NCI-H1048 (cell line): ENCODE measurements around the gene EYS.

Experiments used
- DNase-seq: peaks from one replicate; lab custom pipeline; 2025; lab: John Stamatoyannopoulos, UW

The EYS gene

DNA sequence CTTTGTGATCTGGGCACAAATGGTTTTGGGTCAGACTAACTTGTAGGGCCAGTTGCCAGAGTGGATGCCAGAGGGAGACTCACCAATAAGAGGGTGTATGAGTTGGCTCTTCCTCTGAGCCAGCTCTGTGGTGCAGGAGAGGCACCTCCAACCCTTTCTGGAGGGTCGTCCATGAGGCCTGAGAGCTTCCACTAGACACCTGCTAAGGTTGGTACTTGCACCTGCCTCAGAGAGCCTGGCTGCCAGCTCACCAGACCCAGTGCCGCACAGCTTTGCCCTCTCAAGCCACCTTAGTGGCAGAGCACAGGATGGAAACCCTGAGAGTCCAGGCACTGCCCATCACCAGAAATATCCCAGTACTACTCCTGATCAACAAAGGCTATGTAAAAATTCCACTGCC is 504.3 kb downstream of the EYS start:
- no peak for DNase-seq

- no peak for DNase-seq
These were observed 507.3 kb downstream of the EYS start for GRCh38 chr6:65199683-65200082.

- no peak for DNase-seq
These were observed 507.9 kb downstream of the EYS start for GRCh38 chr6:65199121-65199520.

- DNase-seq: peak; percentile 39
These were observed 515.6 kb downstream of the EYS start for GRCh38 chr6:65191471-65191870.

DNA sequence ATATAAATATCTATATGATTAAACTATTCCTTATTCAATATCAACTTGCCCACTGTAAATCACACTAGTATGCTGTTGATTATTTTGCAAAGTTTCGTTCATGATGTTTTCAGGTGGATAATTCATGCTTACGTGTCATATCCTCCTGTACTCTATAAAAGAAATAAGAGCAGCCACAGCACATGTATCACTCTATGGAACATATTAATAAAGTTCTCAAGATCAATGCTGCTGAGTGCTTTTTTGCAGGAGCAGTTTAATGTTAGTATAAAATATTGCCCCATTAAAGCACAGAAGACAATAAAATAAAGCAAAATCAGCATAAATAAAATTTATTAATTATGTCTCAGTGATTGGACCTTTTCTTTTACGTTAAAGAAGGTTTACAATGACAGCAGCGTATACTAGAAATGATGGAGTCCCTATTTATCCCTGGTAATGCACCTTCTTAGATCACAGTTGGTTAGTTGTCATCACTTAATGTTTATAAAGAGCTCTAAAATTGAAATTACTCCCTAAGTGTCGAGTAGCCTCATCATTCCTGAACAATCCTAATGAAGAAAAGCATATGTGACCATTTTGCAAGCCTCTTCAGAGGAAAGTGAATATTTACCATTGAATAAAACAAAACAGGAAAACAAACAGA is 517.7 kb downstream of the EYS start:
- DNase-seq: no peak

- no peak for DNase-seq
These were observed 520.2 kb downstream of the EYS start for GRCh38 chr6:65186826-65187225.

DNA sequence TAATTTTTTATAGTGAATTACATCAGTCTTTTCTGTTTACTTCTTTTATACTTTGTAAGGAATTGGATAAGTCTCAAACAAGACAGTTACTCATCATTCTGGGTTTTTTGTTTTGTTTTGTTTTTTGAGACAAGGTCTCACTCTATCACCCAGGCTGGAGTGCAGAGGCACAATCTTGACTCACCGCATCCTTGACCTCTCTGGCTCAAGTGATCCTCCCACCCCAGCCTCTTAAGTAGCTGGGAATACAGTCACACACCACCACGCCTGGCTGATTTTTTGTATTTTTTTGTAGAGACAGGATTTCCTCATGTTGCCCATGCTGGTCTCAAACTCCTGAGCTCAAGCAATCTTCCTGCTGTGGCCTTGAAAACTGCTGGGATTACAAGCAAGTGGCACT is 524.3 kb downstream of the EYS start:
- DNase-seq: no peak

DNA sequence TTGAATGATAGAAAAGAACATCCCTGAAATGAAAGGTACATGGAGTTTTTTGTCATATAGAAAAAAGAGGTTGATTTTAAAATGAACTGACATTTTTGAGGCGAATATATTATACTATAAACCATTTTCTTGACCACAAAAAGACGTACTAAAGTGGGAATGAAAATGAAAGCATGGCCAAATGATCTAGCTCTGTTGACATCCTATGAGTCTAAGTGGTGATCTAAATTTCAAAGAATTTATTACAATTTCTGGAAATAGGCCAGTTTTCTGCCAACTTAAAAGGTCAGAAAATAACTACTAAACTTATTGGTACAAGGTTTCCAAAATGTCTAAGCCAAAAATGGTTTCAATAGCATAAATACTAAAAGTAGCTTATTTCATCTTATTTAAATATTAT is 536.8 kb downstream of the EYS start:
- no peak for DNase-seq

- no peak for DNase-seq
These were observed 545.4 kb downstream of the EYS start for GRCh38 chr6:65161661-65162060.

- DNase-seq: no peak
These were observed 550.0 kb downstream of the EYS start for GRCh38 chr6:65157025-65157424.

- no peak for DNase-seq
These were observed 551.9 kb downstream of the EYS start for GRCh38 chr6:65155083-65155482.

GRCh38 chr6:65149841-65150240 is 557.2 kb downstream of the EYS start:
- DNase-seq: no peak

DNA sequence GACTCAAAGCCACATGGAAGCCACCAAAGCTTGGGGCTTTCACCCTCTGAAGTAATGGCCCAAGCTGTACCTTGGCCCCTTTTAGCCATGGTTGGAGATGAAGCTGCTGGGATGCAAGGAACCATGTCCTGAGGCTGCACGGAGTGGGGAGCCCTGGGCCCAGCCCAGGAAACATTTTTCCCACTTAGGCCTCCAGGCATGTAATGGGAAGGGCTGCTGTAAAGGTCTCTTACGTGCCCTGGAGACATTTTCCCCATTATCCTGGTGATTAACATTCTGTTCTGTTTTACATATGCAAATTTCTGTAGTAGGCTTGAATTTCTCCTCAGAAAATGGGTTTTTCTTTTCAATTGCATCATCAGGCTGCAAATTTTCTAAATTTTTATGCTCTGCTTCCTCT is 558.2 kb downstream of the EYS start:
- no peak for DNase-seq

GRCh38 chr6:65135567-65135966 is 571.5 kb downstream of the EYS start:
- no peak for DNase-seq

- DNase-seq: no peak
These were observed 580.4 kb downstream of the EYS start for GRCh38 chr6:65126667-65127066.

- DNase-seq: no peak
These were observed 583.5 kb downstream of the EYS start for GRCh38 chr6:65123521-65123920.

GRCh38 chr6:65117817-65118409 is 589.1 kb downstream of the EYS start:
- no peak for DNase-seq

- no peak for DNase-seq
These were observed 590.7 kb downstream of the EYS start for GRCh38 chr6:65116326-65116725.

GRCh38 chr6:65113581-65113980 is 593.4 kb downstream of the EYS start:
- DNase-seq: no peak

GRCh38 chr6:65112435-65112834 is 594.6 kb downstream of the EYS start:
- DNase-seq: no peak

GRCh38 chr6:65110031-65110430 is 597.0 kb downstream of the EYS start:
- DNase-seq: no peak

- DNase-seq: no peak
These were observed 608.7 kb downstream of the EYS start for GRCh38 chr6:65098349-65098748.

DNA sequence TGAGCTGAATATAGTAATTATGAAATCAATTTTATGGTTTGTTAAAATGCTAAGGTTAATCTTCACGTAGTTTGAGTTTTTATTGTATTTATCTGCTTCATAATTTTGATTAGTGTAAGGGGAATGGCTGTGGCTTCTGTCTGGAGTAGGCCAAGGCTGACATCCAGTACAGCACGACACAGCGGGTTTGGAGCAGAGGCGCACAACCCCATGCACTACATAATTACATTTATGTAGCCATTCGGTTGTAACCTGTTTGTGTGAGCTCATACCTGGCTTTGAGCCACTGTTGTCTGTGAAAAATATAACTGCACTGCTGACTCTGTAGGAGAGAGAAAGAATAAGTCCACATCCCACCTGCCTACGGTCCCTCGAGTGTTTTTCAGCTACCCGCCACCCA is 615.5 kb downstream of the EYS start:
- DNase-seq: no peak

DNA sequence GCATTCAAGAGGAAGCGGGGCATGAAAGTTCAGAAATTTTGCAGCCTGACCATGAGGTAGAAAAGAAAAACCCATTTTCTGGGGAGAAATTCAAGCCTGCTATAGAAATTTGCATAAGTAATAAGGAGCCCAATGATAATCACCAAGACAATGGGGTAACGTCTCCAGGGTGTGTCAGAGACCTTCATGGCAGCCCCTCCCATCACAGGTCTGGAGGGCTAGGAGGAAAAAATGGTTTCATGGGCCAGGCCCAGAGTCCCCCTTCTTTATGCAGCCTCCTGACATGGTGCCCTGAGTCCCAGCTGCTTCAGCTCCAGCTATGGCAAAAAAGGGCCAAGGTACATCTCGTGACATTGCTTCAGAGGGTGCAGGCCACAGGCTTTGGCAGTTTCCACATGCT is 618.5 kb downstream of the EYS start:
- no peak for DNase-seq
